Activated CD4-positive, alpha-beta memory T cell treated with anti-CD3 and anti-CD28 coated beads, Interleukin-2, amount 10 ng/mL, durations not matched to agents 7 days and 5 days (primary cell): Measurements from ENCODE around the gene SIK1. TPM values are rescaled to one million over a fixed set of nuclear protein-coding genes. Genes with fewer than 3 reads are reported as not detected.
"Not testable (repeated sequence)": the region's sequence is repeated elsewhere in the genome, so short reads cannot be mapped to it uniquely, and the experiment has no call there.

Source experiments
- CTCF ChIA-PET: fragments of 350-600 bp; sonication (Branson Sonifier 250); formaldehyde crosslinking; loops from one replicate; lab custom pipeline; 2021; ENCODE audit warnings: antibody characterized with exemption, inconsistent platforms; lab: Charles Lee
- POLR2A ChIA-PET: fragments of 350-600 bp; sonication (Branson Sonifier 250); formaldehyde crosslinking; loops from one replicate; lab custom pipeline; 2021; ENCODE audit warnings: antibody characterized with exemption; lab: Charles Lee
- DNase-seq: peaks from one replicate; pipeline ENCODE4 v3.0.0-alpha.2; 2020
- H3K27ac Mint-ChIP-seq: one replicate; pipeline ENCODE4 v1.8.0; 2021; ENCODE audit warnings: mild to moderate bottlenecking, mixed read lengths
- H3K27me3 Mint-ChIP-seq: one replicate; pipeline ENCODE4 v1.8.0; 2021; ENCODE audit warnings: mixed read lengths
- H3K36me3 Mint-ChIP-seq: one replicate; pipeline ENCODE4 v1.8.0; 2021; ENCODE audit warnings: low read depth, mixed read lengths
- H3K4me1 Mint-ChIP-seq: one replicate; pipeline ENCODE4 v1.8.0; 2021; ENCODE audit warnings: mixed read lengths
- H3K4me3 Mint-ChIP-seq: one replicate; pipeline ENCODE4 v1.8.0; 2021; ENCODE audit warnings: mild to moderate bottlenecking, mixed read lengths
- H3K9me3 Mint-ChIP-seq: one replicate; pipeline ENCODE4 v1.8.0; 2021; ENCODE audit warnings: mixed read lengths
- total RNA-seq, 2 experiments: library from RNA; stranded (reverse); gene quantifications; one replicate each; pipeline ENCODE4 v1.2.3, GENCODE V29; 2021

SIK1 gene
- 1 to 10 TPM; 3.4 to 4.6 TPM for total RNA-seq

DNA sequence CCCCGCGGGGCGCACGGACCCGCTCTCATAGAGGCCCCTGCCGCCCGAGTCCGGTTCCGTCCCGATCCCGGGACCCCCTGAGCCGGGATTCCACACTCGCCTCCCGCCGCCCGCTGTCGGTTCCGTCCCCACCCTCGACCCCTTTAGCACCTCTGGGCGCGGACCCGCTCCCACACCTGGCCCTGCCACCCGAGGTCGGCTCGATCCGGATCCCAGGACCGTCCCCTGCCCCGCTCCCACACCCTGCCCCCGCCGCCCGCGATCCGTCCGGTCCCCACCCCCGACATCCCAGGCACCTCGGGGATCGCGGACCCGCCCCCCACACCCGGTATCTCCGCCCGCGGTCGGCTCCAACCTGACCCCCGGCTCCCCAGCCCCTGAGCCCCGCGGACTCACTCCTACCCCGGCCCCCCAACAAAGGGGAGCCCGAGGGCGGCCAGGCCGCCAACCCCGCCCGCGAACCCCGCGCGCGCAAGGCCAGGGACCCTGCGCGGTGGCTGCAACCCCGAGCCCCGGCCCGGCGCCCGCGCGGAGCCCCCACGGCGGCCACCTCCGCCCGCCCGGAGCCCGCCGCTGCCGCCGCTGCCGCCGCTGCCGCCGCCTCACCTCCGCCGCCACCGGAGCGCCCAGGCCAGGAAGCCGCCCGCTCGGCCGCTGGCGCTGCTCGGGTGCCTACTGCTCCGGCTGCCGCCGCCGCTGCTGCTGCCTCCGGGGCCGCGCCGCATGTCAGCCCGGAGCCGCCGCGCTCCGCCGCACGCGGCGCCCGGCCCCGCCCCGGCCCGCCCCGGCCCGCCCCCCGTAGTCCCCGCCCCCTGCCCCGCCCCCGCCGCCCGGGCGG, at the start of gene SIK1:
TSS of gene SIK1 (minus strand) at position 728 of the 838 bp plus-strand sequence. CDS start 953 bp downstream, outside the sequence.
- H3K36me3 Mint-ChIP-seq, DNase-seq, H3K9me3 Mint-ChIP-seq, H3K4me3 Mint-ChIP-seq, H3K4me1 Mint-ChIP-seq, POLR2A ChIA-PET, H3K27ac Mint-ChIP-seq, H3K27me3 Mint-ChIP-seq, CTCF ChIA-PET: not testable (repeated sequence)

DNA sequence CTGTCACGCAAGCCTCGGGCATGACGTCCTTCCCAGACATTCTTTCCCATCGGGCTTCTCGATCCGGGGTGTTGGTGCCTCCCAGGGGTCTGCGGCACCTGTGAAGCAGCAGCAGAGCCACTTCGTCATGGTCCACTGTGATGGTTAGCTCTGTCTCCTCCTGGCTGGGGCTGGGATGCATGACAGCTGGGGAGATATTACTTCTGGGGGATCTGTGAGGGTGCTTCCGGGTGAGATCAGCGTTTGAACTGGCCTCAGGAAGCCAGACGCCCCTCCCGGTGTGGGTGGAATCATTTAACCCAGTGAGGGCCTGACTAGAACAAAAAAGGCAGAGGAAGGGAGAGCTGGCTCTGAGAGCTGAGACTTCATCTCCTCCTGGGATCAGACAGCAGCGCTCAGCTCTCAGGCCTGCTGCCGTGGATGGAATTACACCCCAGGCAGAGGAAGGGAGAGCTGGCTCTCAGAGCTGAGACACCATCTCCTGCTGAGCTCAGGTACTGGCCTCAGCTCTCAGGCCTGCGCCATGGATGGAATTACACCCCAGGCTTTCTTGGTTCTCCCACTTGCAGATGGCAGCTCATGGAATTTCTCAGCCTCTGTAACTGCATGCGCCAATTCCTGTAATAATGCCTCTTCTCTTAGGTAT, 44.8 kb upstream of the SIK1 start:
- DNase-seq, H3K9me3 Mint-ChIP-seq, H3K27ac Mint-ChIP-seq, H3K36me3 Mint-ChIP-seq, CTCF ChIA-PET, H3K27me3 Mint-ChIP-seq, H3K4me3 Mint-ChIP-seq, H3K4me1 Mint-ChIP-seq, POLR2A ChIA-PET: not testable (repeated sequence)

DNA sequence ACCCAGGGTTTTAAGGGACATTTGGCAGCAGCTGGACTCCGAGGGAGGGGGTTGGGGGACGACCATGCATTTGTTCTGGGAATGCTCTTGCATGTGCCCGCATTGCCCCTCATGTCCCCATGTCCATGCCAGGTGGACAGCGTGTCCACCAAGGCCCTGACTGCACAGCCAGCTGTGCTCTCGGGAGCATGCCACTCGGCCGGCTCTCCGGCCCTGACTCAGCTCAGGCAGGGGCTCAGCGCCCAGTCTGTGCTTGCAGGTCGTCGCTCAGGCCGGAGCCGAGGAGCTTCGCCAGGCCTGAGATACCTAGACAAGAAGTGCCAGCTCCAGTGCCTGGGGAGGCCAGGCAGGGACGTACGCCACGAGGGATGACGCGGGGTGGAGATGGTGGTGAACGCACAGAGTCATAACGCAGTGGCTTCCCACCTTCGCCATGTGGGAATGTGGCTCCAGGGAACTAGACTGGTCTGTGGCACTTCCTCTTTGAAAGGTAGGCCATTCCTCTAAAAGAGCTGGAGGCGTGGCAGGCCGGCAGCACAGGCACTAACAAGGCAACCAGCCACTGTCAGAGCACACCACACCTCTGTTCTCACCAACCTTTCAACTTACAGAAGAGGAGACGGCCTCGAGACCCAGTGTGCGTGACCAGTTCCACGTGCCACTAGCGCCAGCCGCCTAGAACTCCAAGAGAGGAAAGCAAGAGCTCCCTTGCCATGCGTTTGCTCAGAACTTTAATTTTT, 43.0 kb upstream of the SIK1 start:
- H3K27me3 Mint-ChIP-seq, CTCF ChIA-PET: not testable (repeated sequence)

DNA sequence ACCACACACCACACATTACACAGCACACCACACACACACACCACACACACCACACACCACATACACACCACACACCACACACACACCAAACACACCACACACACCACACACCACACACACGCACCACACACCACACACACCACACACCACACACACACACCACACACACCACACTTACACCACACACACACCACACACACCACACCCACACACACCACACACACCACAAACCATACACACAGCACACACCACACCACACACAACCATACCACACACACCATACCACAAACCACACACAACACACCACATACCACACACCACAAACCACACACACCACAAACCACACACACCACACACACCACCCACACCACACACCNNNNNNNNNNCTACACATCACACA, 40.9 kb upstream of the SIK1 start:
- POLR2A ChIA-PET: no interaction called here
- H3K4me3 Mint-ChIP-seq: no peak overlapping the region

More for the DNA sequence above, 43.0 kb upstream of the SIK1 start:
- H3K4me3 Mint-ChIP-seq, H3K9me3 Mint-ChIP-seq, H3K4me1 Mint-ChIP-seq, DNase-seq, POLR2A ChIA-PET, H3K36me3 Mint-ChIP-seq, H3K27ac Mint-ChIP-seq: not testable (repeated sequence)

DNA sequence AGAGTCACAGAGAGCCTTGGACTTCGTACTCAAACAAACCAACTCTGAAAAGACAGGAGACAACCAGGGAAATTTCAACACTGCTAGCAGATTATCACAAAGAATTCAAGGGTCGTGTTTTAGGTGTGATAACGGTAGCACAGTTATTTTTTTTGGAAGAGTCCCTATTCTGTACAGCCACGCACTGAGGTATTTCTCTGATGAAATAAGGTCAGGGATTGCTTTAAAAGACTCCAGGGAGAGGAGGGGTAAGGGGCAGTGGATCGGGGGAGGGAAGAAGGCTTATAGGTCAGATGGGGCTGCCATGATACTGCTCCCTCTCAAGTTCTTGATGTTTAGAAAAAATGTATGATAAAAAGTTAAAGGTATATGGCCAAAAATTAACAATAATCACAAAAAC, 38.2 kb upstream of the SIK1 start:
- H3K9me3 Mint-ChIP-seq, H3K36me3 Mint-ChIP-seq, POLR2A ChIA-PET, H3K4me3 Mint-ChIP-seq, DNase-seq, H3K4me1 Mint-ChIP-seq, H3K27me3 Mint-ChIP-seq, H3K27ac Mint-ChIP-seq, CTCF ChIA-PET: not testable (repeated sequence)

More for the DNA sequence above, 40.9 kb upstream of the SIK1 start:
- no peaks in the 10 kb centered on the region for H3K4me1 Mint-ChIP-seq
- H3K27me3 Mint-ChIP-seq: no peaks in the 10 kb centered on the region
- CTCF ChIA-PET: no interaction called here
- peak; percentile 14 for DNase-seq
- peak overlapping the region; percentile 49 for H3K27ac Mint-ChIP-seq
- H3K9me3 Mint-ChIP-seq: no peaks in the 10 kb centered on the region
- no peaks in the 10 kb centered on the region for H3K36me3 Mint-ChIP-seq

DNA sequence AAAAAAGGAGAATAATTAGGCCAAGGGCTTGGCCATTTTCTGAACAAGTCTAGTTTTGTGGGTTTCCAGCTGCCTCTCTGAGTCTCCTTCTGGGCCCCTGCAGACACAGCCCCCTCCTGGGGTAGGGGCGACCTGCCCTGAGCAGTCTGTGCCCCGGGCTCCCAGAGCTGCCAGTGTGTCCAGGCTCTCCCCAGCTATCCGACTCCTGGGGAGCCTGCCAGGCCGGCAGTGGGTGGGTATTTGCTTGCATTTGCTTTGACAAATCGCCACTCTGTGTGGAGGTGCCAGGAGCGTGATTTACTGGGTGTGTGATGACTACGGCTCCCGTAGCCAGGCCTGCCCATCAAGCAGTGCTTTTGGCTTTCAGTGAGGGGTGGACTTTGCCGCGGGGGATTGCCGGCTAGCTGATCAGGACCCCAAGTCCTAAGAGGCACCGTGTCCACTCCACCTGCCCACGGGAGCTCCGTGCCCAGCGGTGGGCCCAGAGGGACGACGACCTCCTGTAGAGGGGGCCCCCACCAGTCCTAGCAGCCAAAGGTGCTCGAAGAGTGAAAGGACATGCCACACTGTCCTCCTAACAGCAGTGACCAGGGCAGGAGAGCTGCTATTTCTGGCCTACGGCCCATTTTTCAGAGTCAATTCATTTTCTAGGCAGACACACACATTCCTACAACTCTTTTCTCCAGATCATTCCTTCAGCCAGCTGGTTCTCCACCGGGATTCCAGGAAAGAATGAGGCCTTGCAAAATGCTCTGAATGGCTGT, 36.7 kb upstream of the SIK1 start:
- DNase-seq, CTCF ChIA-PET, H3K36me3 Mint-ChIP-seq, H3K27me3 Mint-ChIP-seq, H3K4me3 Mint-ChIP-seq, POLR2A ChIA-PET, H3K27ac Mint-ChIP-seq, H3K9me3 Mint-ChIP-seq, H3K4me1 Mint-ChIP-seq: not testable (repeated sequence)

DNA sequence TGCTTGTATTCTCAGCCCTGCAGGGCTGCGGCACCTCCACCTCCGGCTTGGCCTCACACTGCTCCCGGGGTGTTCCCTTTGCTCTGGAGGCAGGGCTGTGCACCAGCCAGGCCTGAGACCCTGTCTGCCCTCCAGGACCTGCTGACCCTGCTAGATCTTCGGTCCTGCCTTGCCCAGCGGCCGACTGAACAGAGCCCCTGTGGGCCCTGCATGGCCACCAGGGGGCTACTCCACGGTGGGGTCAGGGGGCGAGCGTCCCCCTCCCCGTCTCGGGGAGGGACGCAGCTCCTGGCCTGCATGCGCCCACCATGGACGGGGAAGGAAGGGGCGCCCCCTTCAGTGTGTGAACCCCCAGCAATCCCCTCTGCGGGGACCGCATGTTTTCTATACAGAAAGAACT, 36.0 kb upstream of the SIK1 start:
- not testable (repeated sequence) for H3K4me1 Mint-ChIP-seq, H3K9me3 Mint-ChIP-seq, H3K27ac Mint-ChIP-seq

DNA sequence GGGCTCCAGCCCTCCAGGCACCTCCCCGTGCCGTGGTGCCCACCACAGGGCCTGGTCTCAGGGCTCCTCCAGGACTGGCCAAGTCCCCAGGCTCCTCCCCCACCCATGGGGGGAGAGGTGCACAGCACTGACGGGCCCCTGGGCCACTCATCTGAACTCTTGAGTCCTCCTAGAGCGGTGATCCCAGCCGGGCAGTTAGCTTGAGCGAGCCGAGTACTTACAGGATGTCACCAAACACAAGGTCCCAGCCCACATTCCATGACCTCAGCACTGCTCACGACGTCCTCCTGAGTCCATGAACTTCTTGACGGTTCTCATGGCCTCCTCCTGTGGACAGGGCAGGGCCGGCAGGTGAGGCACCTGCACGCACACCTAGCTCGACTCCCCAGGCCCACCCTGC, 33.5 kb upstream of the SIK1 start:
- H3K27me3 Mint-ChIP-seq, H3K4me3 Mint-ChIP-seq, H3K4me1 Mint-ChIP-seq, CTCF ChIA-PET, POLR2A ChIA-PET, H3K36me3 Mint-ChIP-seq, H3K9me3 Mint-ChIP-seq, H3K27ac Mint-ChIP-seq, DNase-seq: not testable (repeated sequence)

More for the DNA sequence above, 36.0 kb upstream of the SIK1 start:
- H3K27me3 Mint-ChIP-seq, CTCF ChIA-PET, DNase-seq, H3K36me3 Mint-ChIP-seq, POLR2A ChIA-PET, H3K4me3 Mint-ChIP-seq: not testable (repeated sequence)

DNA sequence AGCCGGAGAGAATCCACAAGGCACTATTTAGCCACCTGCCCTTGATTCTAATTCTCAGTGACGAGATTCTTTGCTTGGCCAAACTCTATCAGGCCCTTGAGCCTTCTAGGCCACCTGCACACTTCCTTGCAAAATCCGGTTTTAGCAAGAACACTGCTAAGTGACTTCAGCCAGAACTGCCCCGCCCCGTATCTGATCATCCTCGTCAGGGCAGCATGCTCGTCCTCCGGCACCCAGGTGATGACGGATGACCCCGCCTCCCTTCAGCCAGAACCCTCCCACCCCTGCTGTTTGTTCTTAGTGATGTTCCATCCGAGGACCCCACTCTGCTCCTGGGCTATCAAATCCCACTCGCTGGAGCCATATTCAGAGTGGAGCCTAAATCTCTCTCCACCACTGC, 32.1 kb upstream of the SIK1 start:
- H3K4me3 Mint-ChIP-seq, H3K27ac Mint-ChIP-seq, H3K4me1 Mint-ChIP-seq, DNase-seq, H3K9me3 Mint-ChIP-seq, H3K36me3 Mint-ChIP-seq, POLR2A ChIA-PET, CTCF ChIA-PET, H3K27me3 Mint-ChIP-seq: not testable (repeated sequence)

DNA sequence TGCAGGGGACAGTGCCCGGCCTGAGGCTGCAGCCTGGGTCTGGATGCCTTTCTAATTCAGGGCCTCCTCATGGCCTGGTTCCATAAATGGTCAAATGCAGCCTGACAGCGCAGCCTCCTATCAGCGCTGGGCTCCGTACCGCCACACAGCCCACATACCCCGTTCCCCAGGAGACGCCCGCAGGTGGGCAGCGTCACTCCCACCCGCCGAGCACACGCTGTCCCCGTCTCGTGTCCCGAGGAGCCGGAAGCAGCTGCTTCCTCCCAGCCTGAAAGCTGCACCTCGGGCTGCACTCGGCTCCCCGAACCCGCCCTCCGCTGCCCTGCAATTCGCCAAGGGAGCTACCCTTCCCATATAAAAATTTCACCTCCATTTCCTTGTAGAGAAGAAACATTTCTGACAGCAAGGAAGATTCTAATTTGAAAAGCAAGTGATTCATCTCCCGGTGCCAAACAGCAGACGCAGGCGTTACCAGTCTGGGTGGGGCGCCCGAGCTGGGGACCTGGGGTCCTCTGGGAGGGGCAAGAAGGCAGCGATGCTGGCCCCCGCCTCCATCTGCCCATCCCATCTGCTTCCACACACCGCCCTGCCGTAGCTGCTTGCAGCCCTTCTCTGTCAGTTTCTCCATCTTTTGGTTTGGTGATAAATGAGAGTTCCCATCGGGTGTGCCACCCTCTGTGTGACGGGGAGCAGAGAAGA, 29.8 kb upstream of the SIK1 start:
- DNase-seq, POLR2A ChIA-PET, H3K9me3 Mint-ChIP-seq, H3K27me3 Mint-ChIP-seq, H3K36me3 Mint-ChIP-seq, H3K27ac Mint-ChIP-seq, CTCF ChIA-PET, H3K4me1 Mint-ChIP-seq, H3K4me3 Mint-ChIP-seq: not testable (repeated sequence)

DNA sequence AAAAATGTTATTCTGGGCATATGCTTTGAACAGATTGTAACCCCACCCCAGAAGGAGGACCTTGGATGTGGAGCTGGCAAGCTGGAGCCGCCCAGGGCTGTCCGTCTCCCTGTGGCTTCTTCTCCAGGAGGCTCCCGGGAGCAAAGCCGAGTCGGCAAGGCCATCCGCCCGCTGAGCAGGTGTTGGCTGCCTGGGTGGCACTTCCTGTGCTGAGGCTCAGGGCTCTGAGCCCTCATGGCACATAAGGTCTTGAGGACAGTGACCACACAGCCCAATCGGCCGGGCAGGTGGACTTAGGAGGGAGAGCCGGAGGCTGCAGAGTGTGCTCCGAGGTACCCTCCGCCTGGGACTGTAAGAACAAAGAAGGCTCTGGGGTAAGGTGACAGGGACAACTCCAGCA, 28.8 kb upstream of the SIK1 start:
- H3K4me1 Mint-ChIP-seq, H3K27me3 Mint-ChIP-seq, POLR2A ChIA-PET, DNase-seq, H3K9me3 Mint-ChIP-seq, CTCF ChIA-PET, H3K36me3 Mint-ChIP-seq, H3K4me3 Mint-ChIP-seq, H3K27ac Mint-ChIP-seq: not testable (repeated sequence)

DNA sequence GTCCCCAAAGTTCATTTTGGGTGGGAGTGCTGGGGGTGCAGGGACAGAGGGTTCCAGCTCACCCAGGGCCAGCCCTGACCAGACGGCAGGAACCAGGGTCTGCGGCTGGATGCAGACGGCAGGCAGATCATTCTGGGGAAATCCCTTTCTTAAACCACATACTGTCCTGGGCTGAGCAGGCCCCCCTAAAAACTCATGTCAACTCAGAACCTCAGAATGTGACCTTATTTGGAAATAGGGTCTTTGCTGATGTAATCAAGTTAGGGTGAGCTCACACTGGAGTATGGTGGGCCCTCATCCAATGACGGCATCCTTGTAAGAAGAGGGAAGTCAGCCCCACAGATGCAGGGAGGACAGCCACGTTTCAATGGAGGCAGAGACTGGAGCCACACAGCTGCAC, 27.2 kb upstream of the SIK1 start:
- H3K4me3 Mint-ChIP-seq, H3K27ac Mint-ChIP-seq, H3K9me3 Mint-ChIP-seq, DNase-seq, CTCF ChIA-PET, H3K27me3 Mint-ChIP-seq, H3K36me3 Mint-ChIP-seq, H3K4me1 Mint-ChIP-seq, POLR2A ChIA-PET: not testable (repeated sequence)
